Activated CD4-positive, alpha-beta T cell treated with anti-CD3 and anti-CD28 coated beads for 1 hour (primary cell): ENCODE results near the gene ZBTB7B.

Experiments used
- DNase-seq: peaks from one replicate; pipeline ENCODE4 v3.0.0-alpha.2; 2020

ZBTB7B gene

GRCh38 chr1:155040358-155041093 lies 37.9 kb downstream of the ZBTB7B start:
- DNase-seq: no peak

GRCh38 chr1:155042789-155043188 lies 40.2 kb downstream of the ZBTB7B start:
- no peak for DNase-seq

GRCh38 chr1:155043301-155043702 lies 40.7 kb downstream of the ZBTB7B start:
- no peak for DNase-seq

- DNase-seq: no peak
Observed at GRCh38 chr1:155043793-155044192, 41.2 kb downstream of the ZBTB7B start.

GRCh38 chr1:155044365-155044764 lies 41.8 kb downstream of the ZBTB7B start:
- no peak for DNase-seq

GRCh38 chr1:155044812-155045657 lies 42.4 kb downstream of the ZBTB7B start:
- DNase-seq: peak; percentile 45

- DNase-seq: no peak
Observed at GRCh38 chr1:155048449-155049334, 46.1 kb downstream of the ZBTB7B start.

GRCh38 chr1:155049651-155050559 lies 47.3 kb downstream of the ZBTB7B start:
- DNase-seq: no peak

- peak; percentile 69 for DNase-seq
Observed at GRCh38 chr1:155050560-155051341, 48.1 kb downstream of the ZBTB7B start, which contains the start of gene ADAM15. Gene ADAM15, plus strand, starts transcription at chr1:155051316. Its CDS starts 71 bp downstream, at chr1:155051387.

GRCh38 chr1:155051342-155051776 lies 48.8 kb downstream of the ZBTB7B start:
- DNase-seq: no peak

GRCh38 chr1:155051777-155052398 lies 49.3 kb downstream of the ZBTB7B start:
- peak; percentile 18 for DNase-seq

- DNase-seq: no peak
Observed at GRCh38 chr1:155052439-155053395, 50.1 kb downstream of the ZBTB7B start.

- no peak for DNase-seq
Observed at GRCh38 chr1:155053531-155054105, 51.0 kb downstream of the ZBTB7B start.

GRCh38 chr1:155057104-155057503 lies 54.5 kb downstream of the ZBTB7B start:
- DNase-seq: no peak

GRCh38 chr1:155057788-155058211 lies 55.2 kb downstream of the ZBTB7B start:
- no peak for DNase-seq

- no peak for DNase-seq
Observed at GRCh38 chr1:155060736-155061135, 58.1 kb downstream of the ZBTB7B start.

GRCh38 chr1:155061381-155062150 lies 59.0 kb downstream of the ZBTB7B start:
- peak; percentile 91 for DNase-seq

GRCh38 chr1:155062151-155062686 lies 59.6 kb downstream of the ZBTB7B start:
- DNase-seq: no peak
